Measurements from ENCODE around the gene CDH20.

The CDH20 gene

GRCh38 chr18:61541673-61542072 is 208.4 kb downstream of the CDH20 start:
- DNase-seq (ENCODE audit: low read depth): no peak
- TF ChIP-seq CTCF (IDR thresholded peaks at IDR 0.05; ENCODE audit: low read depth, low read length, missing control alignments): no peak
- no peak overlapping the region for H3K4me3 ChIP-seq (ENCODE audit: low read depth, low read length)

- no peak for DNase-seq (ENCODE audit: low read depth)
- TF ChIP-seq CTCF (IDR thresholded peaks at IDR 0.05; ENCODE audit: low read depth, low read length, missing control alignments): no peak
Observed at GRCh38 chr18:61542596-61542995, 209.4 kb downstream of the CDH20 start.

GRCh38 chr18:61543518-61543917 is 210.3 kb downstream of the CDH20 start:
- DNase-seq (ENCODE audit: low read depth): no peak
- TF ChIP-seq CTCF (IDR thresholded peaks at IDR 0.05; ENCODE audit: low read depth, low read length, missing control alignments): no peak
- no peak overlapping the region for H3K4me3 ChIP-seq (ENCODE audit: low read depth, low read length)

More at GRCh38 chr18:61542596-61542995, 209.4 kb downstream of the CDH20 start:
- H3K4me3 ChIP-seq (ENCODE audit: low read depth, low read length): no peak overlapping the region

- H3K4me3 ChIP-seq (ENCODE audit: low read depth, low read length): no peak overlapping the region
- TF ChIP-seq CTCF (IDR thresholded peaks at IDR 0.05; ENCODE audit: low read depth, low read length, missing control alignments): no peak
- DNase-seq (ENCODE audit: low read depth): no peak
Observed at GRCh38 chr18:61544178-61544577, 210.9 kb downstream of the CDH20 start.

GRCh38 chr18:61545281-61546245 is 212.3 kb downstream of the CDH20 start:
- DNase-seq (ENCODE audit: low read depth): no peak
- TF ChIP-seq CTCF (IDR thresholded peaks at IDR 0.05; ENCODE audit: low read depth, low read length, missing control alignments): no peak

GRCh38 chr18:61546590-61546989 is 213.4 kb downstream of the CDH20 start:
- no peak overlapping the region for H3K4me3 ChIP-seq (ENCODE audit: low read depth, low read length)
- TF ChIP-seq CTCF (IDR thresholded peaks at IDR 0.05; ENCODE audit: low read depth, low read length, missing control alignments): no peak
- DNase-seq (ENCODE audit: low read depth): no peak

More at GRCh38 chr18:61545281-61546245, 212.3 kb downstream of the CDH20 start:
- no peak overlapping the region for H3K4me3 ChIP-seq (ENCODE audit: low read depth, low read length)

All from GM12864 (cell line).